HepG2 (cell line): ENCODE results near the gene UBFD1. TPM values are rescaled to one million over a fixed set of nuclear protein-coding genes. Genes with fewer than 3 reads are reported as not detected.

Source experiments
- BHLHE40 ChIP-seq: IDR thresholded peaks from 2 replicates; pipeline ENCODE4 v1.6.1; 2011; ENCODE audit warnings: low read length, improper control_type of control experiment
- CC2D1A ChIP-seq: sonication (generic); formaldehyde crosslinking; IDR thresholded peaks from 2 replicates; pipeline ENCODE4 v1.8.1; 2023; ENCODE audit warnings: mild to moderate bottlenecking, missing genetic modification reagents
- CENPT ChIP-seq: sonication (generic); formaldehyde crosslinking; IDR thresholded peaks from 2 replicates; pipeline ENCODE4 v1.8.0; 2022; ENCODE audit warnings: low read depth, mild to moderate bottlenecking, moderate library complexity, missing genetic modification reagents
- HIVEP1 ChIP-seq: sonication (generic); formaldehyde crosslinking; IDR thresholded peaks from 2 replicates; pipeline ENCODE4 v1.4.0; 2020; ENCODE audit warnings: mild to moderate bottlenecking, missing genetic modification reagents
- MIER2 ChIP-seq: IDR thresholded peaks from 2 replicates; pipeline ENCODE4 v1.6.1; 2016; ENCODE audit warnings: missing biosample characterization, missing genetic modification reagents
- NFE2L2 ChIP-seq: fragments of 150-350 bp; IDR thresholded peaks from 2 replicates; pipeline ENCODE4 v1.6.1; 2014; ENCODE audit warnings: low read length
- POLR2AphosphoS5 ChIP-seq: IDR thresholded peaks from 2 replicates; pipeline ENCODE4 v1.6.1; 2012; ENCODE audit warnings: low read depth, low read length
- PRPF4 ChIP-seq: fragments of 200-400 bp; formaldehyde crosslinking; IDR thresholded peaks from 2 replicates; pipeline ENCODE4 v1.6.1; 2016; ENCODE audit warnings: low read length, low read depth; ENCODE audit not compliant: poor library complexity, severe bottlenecking
- SP140L ChIP-seq: sonication (generic); formaldehyde crosslinking; IDR thresholded peaks from 2 replicates; pipeline ENCODE4 v1.4.0; 2020; ENCODE audit warnings: missing genetic modification reagents, borderline replicate concordance
- SRSF4 ChIP-seq: fragments of 200-400 bp; formaldehyde crosslinking; IDR thresholded peaks from one replicate; pipeline ENCODE4 v1.6.1; 2018; ENCODE audit warnings: mild to moderate bottlenecking, low read depth, low read length, moderate library complexity; ENCODE audit not compliant: poor library complexity, severe bottlenecking
- ZMYM4 ChIP-seq: sonication (generic); formaldehyde crosslinking; IDR thresholded peaks from 2 replicates; pipeline ENCODE4 v1.8.1; 2023; ENCODE audit warnings: mild to moderate bottlenecking, missing genetic modification reagents
- ZNF205 ChIP-seq: IDR thresholded peaks from 2 replicates; pipeline ENCODE4 v1.6.1; 2018; ENCODE audit warnings: missing biosample characterization, missing genetic modification reagents
- ZNF274 ChIP-seq: sonication (generic); formaldehyde crosslinking; IDR thresholded peaks from 2 replicates; pipeline ENCODE4 v1.5.1; 2020; ENCODE audit warnings: mild to moderate bottlenecking, missing genetic modification reagents
- ZNF562 ChIP-seq: sonication (generic); formaldehyde crosslinking; IDR thresholded peaks from 2 replicates; pipeline ENCODE4 v1.8.0; 2022; ENCODE audit warnings: missing genetic modification reagents, borderline replicate concordance
- ZNF737 ChIP-seq: sonication (generic); formaldehyde crosslinking; IDR thresholded peaks from 2 replicates; pipeline ENCODE4 v1.5.0; 2020; ENCODE audit warnings: missing genetic modification reagents, mild to moderate bottlenecking, borderline replicate concordance
- ZNF878 ChIP-seq: sonication (generic); formaldehyde crosslinking; IDR thresholded peaks from 2 replicates; pipeline ENCODE4 v1.8.1; 2023; ENCODE audit warnings: mild to moderate bottlenecking, missing genetic modification reagents, moderate library complexity
- polyA plus RNA-seq, 8 experiments: library from polyadenylated mRNA; depleted of rRNA in 3 of 8; stranded (reverse) in 7 of 8; unstranded in 1 of 8; fragments of >200 nt; fragmentation: Illumina TruSeq in 4 of 8; extraction: Trizol in 4 of 8; gene quantifications; 2 replicates each; pipeline versions ENCODE4 v1.2.1 to v1.2.3, GENCODE V29; 2011 to 2016; ENCODE audit warnings: low read depth in 4 of 8, missing spikeins in 1 of 8, mixed read lengths in 1 of 8; ENCODE audit not compliant: insufficient read depth in 1 of 8
- total RNA-seq, 5 experiments: library from RNA; depleted of rRNA; stranded (reverse); fragments of >200 nt; fragmentation: Illumina TruSeq; extraction: Trizol; gene quantifications; 2 replicates each; pipeline ENCODE4 v1.2.3, GENCODE V29; 2016; ENCODE audit warnings: low read depth in 1 of 5
- TF ChIP-seq, protein P1 (sequence below): sonication (generic); formaldehyde crosslinking; conservative IDR thresholded peaks from 2 replicates; pipeline ENCODE4 v1.8.0; 2022; ENCODE audit warnings: mild to moderate bottlenecking, moderate library complexity, missing genetic modification reagents
- TF ChIP-seq, protein P2 (sequence below): sonication (generic); formaldehyde crosslinking; IDR thresholded peaks from 2 replicates; pipeline ENCODE4 v1.4.0; 2020; ENCODE audit warnings: missing genetic modification reagents
- TF ChIP-seq, protein P3 (sequence below): sonication (generic); formaldehyde crosslinking; IDR thresholded peaks from 2 replicates; pipeline ENCODE4 v1.4.0; 2020; ENCODE audit warnings: missing genetic modification reagents
- TF ChIP-seq, protein P4 (sequence below): sonication (generic); formaldehyde crosslinking; IDR thresholded peaks from 2 replicates; pipeline ENCODE4 v1.4.0; 2020; ENCODE audit warnings: missing genetic modification reagents

Gene UBFD1
- total and polyA plus RNA-seq, 2 of the 13 experiments (the other 11 are each of a cell fraction or from before 2014, with no cell fraction given) = 100 to 111 TPM

DNA sequence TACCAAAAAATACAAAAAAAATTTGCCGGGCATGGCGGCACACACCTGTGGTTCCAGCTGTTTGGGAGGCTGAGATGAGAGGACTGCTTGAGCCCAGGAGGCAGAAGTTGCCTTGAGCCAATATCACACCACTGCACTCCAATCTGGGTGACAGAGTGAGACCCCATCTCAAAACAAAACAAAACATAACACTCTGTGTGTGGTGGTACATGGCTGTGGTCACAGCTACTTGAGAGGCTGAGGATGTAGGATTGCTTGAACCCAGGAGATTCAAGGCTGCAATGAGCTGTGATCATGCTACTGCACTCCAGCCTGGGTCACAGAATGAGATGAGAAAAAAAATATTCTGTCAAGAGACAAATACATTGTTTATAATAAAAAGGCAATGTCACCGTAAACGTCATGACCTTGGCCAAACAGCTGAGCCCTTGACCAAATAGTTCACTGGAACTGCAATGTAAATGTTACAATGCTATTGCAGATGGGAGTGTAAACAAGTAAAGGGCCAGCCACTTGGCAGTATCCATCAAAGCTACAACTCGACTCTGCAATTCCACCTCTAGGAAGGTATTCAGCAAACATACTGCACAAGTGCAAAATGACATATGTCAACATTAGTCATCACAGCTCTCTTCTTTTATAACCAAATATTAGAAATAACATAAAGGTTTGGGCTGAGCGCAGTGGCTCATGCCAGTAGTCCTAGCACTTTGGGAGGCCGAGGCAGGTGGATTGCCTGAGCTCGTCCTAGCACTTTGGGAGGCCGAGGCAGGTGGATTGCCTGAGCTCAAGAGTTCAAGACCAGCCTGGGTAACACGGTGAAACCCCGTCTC is 17.3 kb upstream of the UBFD1 start (continued):
- TF ChIP-seq ZNF878 (CRISPR knock-in tag) (peak; percentile 99), HIVEP1 (CRISPR knock-in tag) (no peak), CENPT (CRISPR knock-in tag) (no peak), ZNF562 (CRISPR knock-in tag) (no peak), SRSF4 (no peak), NFE2L2 (peak; percentile 93), PRPF4 (no peak), ZNF737 (CRISPR knock-in tag) (no peak), ZMYM4 (CRISPR knock-in tag) (peak; percentile 91), CC2D1A (CRISPR knock-in tag) (no peak), ZNF205 (0 out of 2 replicates have a peak, but pooled peaks have one; percentile 65), MIER2 (CRISPR knock-in tag) (peak; percentile 86), ZNF274 (CRISPR knock-in tag) (no peak; the same call in 1 of the 2 replicates), SP140L (peak; percentile 36; the same call in 1 of the 2 replicates), POLR2AphosphoS5 (no peak), BHLHE40 (peak; percentile 69)
- TF ChIP-seq, protein P1, sequence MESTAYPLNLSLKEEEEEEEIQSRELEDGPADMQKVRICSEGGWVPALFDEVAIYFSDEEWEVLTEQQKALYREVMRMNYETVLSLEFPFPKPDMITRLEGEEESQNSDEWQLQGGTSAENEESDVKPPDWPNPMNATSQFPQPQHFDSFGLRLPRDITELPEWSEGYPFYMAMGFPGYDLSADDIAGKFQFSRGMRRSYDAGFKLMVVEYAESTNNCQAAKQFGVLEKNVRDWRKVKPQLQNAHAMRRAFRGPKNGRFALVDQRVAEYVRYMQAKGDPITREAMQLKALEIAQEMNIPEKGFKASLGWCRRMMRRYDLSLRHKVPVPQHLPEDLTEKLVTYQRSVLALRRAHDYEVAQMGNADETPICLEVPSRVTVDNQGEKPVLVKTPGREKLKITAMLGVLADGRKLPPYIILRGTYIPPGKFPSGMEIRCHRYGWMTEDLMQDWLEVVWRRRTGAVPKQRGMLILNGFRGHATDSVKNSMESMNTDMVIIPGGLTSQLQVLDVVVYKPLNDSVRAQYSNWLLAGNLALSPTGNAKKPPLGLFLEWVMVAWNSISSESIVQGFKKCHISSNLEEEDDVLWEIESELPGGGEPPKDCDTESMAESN (CRISPR knock-in tag) = peak; percentile 96
- TF ChIP-seq, protein P2, sequence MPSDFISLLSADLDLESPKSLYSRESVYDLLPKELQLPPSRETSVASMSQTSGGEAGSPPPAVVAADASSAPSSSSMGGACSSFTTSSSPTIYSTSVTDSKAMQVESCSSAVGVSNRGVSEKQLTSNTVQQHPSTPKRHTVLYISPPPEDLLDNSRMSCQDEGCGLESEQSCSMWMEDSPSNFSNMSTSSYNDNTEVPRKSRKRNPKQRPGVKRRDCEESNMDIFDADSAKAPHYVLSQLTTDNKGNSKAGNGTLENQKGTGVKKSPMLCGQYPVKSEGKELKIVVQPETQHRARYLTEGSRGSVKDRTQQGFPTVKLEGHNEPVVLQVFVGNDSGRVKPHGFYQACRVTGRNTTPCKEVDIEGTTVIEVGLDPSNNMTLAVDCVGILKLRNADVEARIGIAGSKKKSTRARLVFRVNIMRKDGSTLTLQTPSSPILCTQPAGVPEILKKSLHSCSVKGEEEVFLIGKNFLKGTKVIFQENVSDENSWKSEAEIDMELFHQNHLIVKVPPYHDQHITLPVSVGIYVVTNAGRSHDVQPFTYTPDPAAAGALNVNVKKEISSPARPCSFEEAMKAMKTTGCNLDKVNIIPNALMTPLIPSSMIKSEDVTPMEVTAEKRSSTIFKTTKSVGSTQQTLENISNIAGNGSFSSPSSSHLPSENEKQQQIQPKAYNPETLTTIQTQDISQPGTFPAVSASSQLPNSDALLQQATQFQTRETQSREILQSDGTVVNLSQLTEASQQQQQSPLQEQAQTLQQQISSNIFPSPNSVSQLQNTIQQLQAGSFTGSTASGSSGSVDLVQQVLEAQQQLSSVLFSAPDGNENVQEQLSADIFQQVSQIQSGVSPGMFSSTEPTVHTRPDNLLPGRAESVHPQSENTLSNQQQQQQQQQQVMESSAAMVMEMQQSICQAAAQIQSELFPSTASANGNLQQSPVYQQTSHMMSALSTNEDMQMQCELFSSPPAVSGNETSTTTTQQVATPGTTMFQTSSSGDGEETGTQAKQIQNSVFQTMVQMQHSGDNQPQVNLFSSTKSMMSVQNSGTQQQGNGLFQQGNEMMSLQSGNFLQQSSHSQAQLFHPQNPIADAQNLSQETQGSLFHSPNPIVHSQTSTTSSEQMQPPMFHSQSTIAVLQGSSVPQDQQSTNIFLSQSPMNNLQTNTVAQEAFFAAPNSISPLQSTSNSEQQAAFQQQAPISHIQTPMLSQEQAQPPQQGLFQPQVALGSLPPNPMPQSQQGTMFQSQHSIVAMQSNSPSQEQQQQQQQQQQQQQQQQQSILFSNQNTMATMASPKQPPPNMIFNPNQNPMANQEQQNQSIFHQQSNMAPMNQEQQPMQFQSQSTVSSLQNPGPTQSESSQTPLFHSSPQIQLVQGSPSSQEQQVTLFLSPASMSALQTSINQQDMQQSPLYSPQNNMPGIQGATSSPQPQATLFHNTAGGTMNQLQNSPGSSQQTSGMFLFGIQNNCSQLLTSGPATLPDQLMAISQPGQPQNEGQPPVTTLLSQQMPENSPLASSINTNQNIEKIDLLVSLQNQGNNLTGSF (CRISPR knock-in tag) = no peak
- TF ChIP-seq, protein P3, sequence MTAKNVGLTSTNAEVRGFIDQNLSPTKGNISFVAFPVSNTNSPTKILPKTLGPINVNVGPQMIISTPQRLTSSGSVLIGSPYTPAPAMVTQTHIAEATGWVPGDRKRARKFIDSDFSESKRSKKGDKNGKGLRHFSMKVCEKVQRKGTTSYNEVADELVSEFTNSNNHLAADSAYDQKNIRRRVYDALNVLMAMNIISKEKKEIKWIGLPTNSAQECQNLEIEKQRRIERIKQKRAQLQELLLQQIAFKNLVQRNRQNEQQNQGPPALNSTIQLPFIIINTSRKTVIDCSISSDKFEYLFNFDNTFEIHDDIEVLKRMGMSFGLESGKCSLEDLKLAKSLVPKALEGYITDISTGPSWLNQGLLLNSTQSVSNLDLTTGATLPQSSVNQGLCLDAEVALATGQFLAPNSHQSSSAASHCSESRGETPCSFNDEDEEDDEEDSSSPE (CRISPR knock-in tag) = no peak
- TF ChIP-seq, protein P4, sequence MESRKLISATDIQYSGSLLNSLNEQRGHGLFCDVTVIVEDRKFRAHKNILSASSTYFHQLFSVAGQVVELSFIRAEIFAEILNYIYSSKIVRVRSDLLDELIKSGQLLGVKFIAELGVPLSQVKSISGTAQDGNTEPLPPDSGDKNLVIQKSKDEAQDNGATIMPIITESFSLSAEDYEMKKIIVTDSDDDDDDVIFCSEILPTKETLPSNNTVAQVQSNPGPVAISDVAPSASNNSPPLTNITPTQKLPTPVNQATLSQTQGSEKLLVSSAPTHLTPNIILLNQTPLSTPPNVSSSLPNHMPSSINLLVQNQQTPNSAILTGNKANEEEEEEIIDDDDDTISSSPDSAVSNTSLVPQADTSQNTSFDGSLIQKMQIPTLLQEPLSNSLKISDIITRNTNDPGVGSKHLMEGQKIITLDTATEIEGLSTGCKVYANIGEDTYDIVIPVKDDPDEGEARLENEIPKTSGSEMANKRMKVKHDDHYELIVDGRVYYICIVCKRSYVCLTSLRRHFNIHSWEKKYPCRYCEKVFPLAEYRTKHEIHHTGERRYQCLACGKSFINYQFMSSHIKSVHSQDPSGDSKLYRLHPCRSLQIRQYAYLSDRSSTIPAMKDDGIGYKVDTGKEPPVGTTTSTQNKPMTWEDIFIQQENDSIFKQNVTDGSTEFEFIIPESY (CRISPR knock-in tag) = peak; percentile 85
